Stomach (tissue), 9 donors: ENCODE measurements around the gene FXYD2. TPM values are rescaled to one million over a fixed set of nuclear protein-coding genes. Genes with fewer than 3 reads are reported as not detected.
A peak's percentile ranks its signal among the peaks of the same experiment; 100 is the strongest.

Experiments used
- DNase-seq, 2 donors: peaks; one replicate each; pipeline versions ENCODE4 v3.0.0 to v3.0.0-alpha.2; 2013 to 2019
- H3K27ac ChIP-seq, 5 donors: fragments of 200-600 bp in 4 of 5; sonication (generic) in 4 of 5; one replicate each; pipeline ENCODE4 v1.5.1; 2013 to 2019; ENCODE audit warnings: mild to moderate bottlenecking in 1 of 5, moderate library complexity in 1 of 5
- H3K27me3 ChIP-seq, 3 donors: fragments of 200-600 bp; sonication (generic); one replicate each; pipeline ENCODE4 v1.5.1; 2017 to 2019; ENCODE audit warnings: mixed run types in 1 of 3
- H3K36me3 ChIP-seq, 4 donors: fragments of 200-600 bp; sonication (generic); 1 replicate in 3 of 4; 2 replicates in 1 of 4; pipeline ENCODE4 v1.5.1; 2016 to 2019
- H3K4me1 ChIP-seq, 4 donors: fragments of 200-600 bp; sonication (generic); one replicate each; pipeline ENCODE4 v1.5.1; 2016 to 2019
- H3K4me3 ChIP-seq, 4 donors: fragments of 200-600 bp; sonication (generic) in 3 of 4; one replicate each; pipeline ENCODE4 v1.5.1; 2016 to 2019; ENCODE audit warnings: mild to moderate bottlenecking in 1 of 4
- H3K9me3 ChIP-seq, 4 donors: fragments of 200-600 bp; sonication (generic); one replicate each; pipeline ENCODE4 v1.5.1; 2016 to 2019
- EP300 ChIP-seq: sonication (generic); formaldehyde crosslinking; IDR thresholded peaks from one replicate; pipeline ENCODE4 v1.6.1; 2017; ENCODE audit warnings: antibody characterized with exemption
- POLR2A ChIP-seq, 4 donors: fragments of 450-650 bp; IDR thresholded peaks; one replicate each; pipeline ENCODE4 v1.6.1; 2016; ENCODE audit warnings: antibody characterized with exemption in 4 of 4, control low read depth in 2 of 4, mild to moderate bottlenecking in 1 of 4, moderate library complexity in 1 of 4
- POLR2AphosphoS5 ChIP-seq, 3 donors: sonication (generic); formaldehyde crosslinking; IDR thresholded peaks; one replicate each; pipeline ENCODE4 v1.6.1; 2016; ENCODE audit warnings: antibody characterized with exemption in 3 of 3
- WGBS, 5 donors: extraction: QIAGEN DNeasy Blood & Tissue Kit in 3 of 5; methylation state at CpG; one replicate each; pipeline versions ENCODE4 v1.1.5 to v1.1.7; 2013 to 2018; 5-methylcytosine and 5-hydroxymethylcytosine counted together
- intact Hi-C: fragments of 100-400 bp; cut with DNase I; formaldehyde crosslinking; loops from one replicate; pipeline ENCODE4 v1.15.1; 2023; ENCODE audit warnings: low total_unique reads
- polyA plus RNA-seq, 3 donors: library from polyadenylated mRNA; stranded (reverse); fragments of 200-250 nt; gene quantifications; one replicate each; pipeline ENCODE4 v1.2.3, GENCODE V29; 2013
- total RNA-seq, 5 donors: library from RNA; depleted of rRNA; stranded (reverse); fragments of >200 nt; gene quantifications; one replicate each; pipeline versions ENCODE4 v1.1.0 to v1.2.3, GENCODE V29; 2014 to 2016
- TF ChIP-seq, protein P1 (sequence below), 7 experiments: fragments of 450-650 bp in 4 of 7; fragments of 200-600 bp in 3 of 7; sonication (generic) in 3 of 7; IDR thresholded peaks; one replicate each; pipeline ENCODE4 v1.5.1; 2016 to 2019; ENCODE audit warnings: antibody characterized with exemption in 7 of 7, control low read depth in 2 of 7, mild to moderate bottlenecking in 1 of 7
- donor health status: healthy with polysubstance abuse.
- donor health status: Bipolar disorder and iron deficiency.
- donor health status: healthy.

The FXYD2 gene
- total and polyA plus RNA-seq, 8 donors: 0.45 to 7.8 (median 4.0) TPM; not detected in 3

DNA sequence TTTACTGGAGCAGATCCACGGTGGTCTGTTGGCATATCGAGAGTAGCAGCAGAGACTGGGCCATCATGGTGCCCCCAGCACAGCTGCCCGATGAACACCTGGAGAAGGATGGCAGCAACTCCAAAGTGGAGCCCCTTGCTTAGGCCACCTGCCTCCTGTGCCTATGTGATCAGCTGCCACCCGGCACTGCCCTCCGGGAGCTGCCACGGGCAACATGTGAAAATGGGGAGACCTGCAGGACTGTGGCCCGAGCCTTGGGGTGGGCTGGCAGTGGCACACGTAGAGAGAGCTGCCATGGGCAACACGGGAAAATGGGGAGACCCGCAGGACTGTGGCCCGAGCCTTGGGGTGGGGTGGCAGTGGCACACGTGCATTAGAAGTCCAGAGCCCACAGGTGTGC lies 3.1 kb downstream of the FXYD2 start:
- no peak for DNase-seq
- WGBS, 5 donors: 78 to 89% (median 81%) methylated on average over 12 of the region's 12 CpGs
- H3K4me3 ChIP-seq: no peak overlapping the region
- no peaks in the 10 kb centered on the region for H3K36me3 ChIP-seq
- peaks cover 0 to 21% (median 0%) of the 10 kb centered on the region in 3 donors for H3K27me3 ChIP-seq
- TF ChIP-seq POLR2AphosphoS5 (IDR thresholded peaks at IDR 0.05) (no peak), POLR2A (IDR thresholded peaks at IDR 0.05) (no peak), EP300 (no peak)
- TF ChIP-seq, protein P1, sequence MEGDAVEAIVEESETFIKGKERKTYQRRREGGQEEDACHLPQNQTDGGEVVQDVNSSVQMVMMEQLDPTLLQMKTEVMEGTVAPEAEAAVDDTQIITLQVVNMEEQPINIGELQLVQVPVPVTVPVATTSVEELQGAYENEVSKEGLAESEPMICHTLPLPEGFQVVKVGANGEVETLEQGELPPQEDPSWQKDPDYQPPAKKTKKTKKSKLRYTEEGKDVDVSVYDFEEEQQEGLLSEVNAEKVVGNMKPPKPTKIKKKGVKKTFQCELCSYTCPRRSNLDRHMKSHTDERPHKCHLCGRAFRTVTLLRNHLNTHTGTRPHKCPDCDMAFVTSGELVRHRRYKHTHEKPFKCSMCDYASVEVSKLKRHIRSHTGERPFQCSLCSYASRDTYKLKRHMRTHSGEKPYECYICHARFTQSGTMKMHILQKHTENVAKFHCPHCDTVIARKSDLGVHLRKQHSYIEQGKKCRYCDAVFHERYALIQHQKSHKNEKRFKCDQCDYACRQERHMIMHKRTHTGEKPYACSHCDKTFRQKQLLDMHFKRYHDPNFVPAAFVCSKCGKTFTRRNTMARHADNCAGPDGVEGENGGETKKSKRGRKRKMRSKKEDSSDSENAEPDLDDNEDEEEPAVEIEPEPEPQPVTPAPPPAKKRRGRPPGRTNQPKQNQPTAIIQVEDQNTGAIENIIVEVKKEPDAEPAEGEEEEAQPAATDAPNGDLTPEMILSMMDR (IDR thresholded peaks at IDR 0.05): no peak
- peaks cover 14 to 68% (median 46%) of the 10 kb centered on the region in 4 donors for H3K4me1 ChIP-seq
- intact Hi-C loops: no loop called here
- H3K9me3 ChIP-seq: no peaks in the 10 kb centered on the region
- H3K27ac ChIP-seq: no peak overlapping the region

DNA sequence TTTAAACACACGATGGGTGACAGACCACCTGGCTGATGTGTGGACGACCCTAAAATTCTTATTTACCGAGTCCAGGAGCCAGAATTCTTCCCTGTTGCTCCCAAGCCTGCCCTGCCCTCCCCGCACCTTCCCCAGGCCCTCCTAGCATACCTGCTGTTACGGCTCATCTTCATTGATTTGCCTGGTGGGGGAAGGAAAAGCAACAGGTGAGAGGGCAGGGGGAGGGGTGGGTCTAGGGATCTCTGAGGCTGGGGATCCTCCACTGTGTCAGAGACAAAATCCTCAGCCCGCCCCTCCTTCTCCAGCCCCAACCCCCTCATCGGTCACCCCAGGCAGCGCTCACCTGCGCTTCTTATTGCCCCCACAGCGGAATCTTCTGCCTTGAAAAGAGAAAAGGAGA lies 4.0 kb downstream of the FXYD2 start:
- Histone ChIP-seq H3K27ac (no peak overlapping the region), H3K36me3 (no peaks in the 10 kb centered on the region), H3K4me1 (peaks cover 20 to 69% (median 53%) of the 10 kb centered on the region in 4 donors), H3K27me3 (peaks cover 0 to 16% (median 0%) of the 10 kb centered on the region in 3 donors), H3K4me3 (no peak overlapping the region), H3K9me3 (no peaks in the 10 kb centered on the region)
- intact Hi-C loops: no loop called here
- WGBS, 5 donors: 83 to 95% (median 91%) methylated on average over 10 of the region's 10 CpGs
- DNase-seq: no peak
- TF ChIP-seq POLR2AphosphoS5 (IDR thresholded peaks at IDR 0.05) (no peak), EP300 (no peak), POLR2A (IDR thresholded peaks at IDR 0.05) (no peak)
- TF ChIP-seq, protein P1 (IDR thresholded peaks at IDR 0.05): no peak

DNA sequence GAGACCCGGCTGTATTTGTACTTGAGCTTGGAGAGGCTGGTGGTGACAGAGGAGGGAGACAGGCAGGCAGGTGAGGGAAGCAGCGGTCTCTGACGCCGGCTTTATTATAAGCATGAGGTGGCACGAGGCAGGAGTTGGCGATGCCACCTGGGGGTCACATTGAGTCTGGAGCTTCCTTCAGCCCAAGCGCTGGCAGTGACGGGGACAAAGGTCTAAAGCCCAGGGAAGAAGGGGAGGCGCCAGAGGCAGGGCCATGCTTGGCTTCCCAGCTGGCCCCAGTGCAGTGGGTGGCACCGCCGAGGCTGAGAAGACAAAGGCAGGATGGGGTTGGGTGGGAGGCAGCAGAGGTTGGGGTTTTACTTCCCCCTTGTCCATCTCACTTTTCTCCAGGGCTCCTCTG lies 4.5 kb downstream of the FXYD2 start:
- Histone ChIP-seq H3K4me1 (peaks cover 24 to 69% (median 52%) of the 10 kb centered on the region in 4 donors), H3K9me3 (no peaks in the 10 kb centered on the region), H3K27me3 (peaks cover 0 to 14% (median 0%) of the 10 kb centered on the region in 3 donors), H3K36me3 (no peaks in the 10 kb centered on the region), H3K4me3 (no peak overlapping the region), H3K27ac (no peak overlapping the region)
- DNase-seq: peak in 1 of 2 donors; percentile 49
- 64 to 87% (median 75%) methylated on average over 11 of the region's 11 CpGs for WGBS, 5 donors
- TF ChIP-seq EP300 (no peak), POLR2A (IDR thresholded peaks at IDR 0.05) (no peak), POLR2AphosphoS5 (IDR thresholded peaks at IDR 0.05) (no peak)
- TF ChIP-seq, protein P1 (IDR thresholded peaks at IDR 0.05): no peak
- intact Hi-C loops: no loop called here

DNA sequence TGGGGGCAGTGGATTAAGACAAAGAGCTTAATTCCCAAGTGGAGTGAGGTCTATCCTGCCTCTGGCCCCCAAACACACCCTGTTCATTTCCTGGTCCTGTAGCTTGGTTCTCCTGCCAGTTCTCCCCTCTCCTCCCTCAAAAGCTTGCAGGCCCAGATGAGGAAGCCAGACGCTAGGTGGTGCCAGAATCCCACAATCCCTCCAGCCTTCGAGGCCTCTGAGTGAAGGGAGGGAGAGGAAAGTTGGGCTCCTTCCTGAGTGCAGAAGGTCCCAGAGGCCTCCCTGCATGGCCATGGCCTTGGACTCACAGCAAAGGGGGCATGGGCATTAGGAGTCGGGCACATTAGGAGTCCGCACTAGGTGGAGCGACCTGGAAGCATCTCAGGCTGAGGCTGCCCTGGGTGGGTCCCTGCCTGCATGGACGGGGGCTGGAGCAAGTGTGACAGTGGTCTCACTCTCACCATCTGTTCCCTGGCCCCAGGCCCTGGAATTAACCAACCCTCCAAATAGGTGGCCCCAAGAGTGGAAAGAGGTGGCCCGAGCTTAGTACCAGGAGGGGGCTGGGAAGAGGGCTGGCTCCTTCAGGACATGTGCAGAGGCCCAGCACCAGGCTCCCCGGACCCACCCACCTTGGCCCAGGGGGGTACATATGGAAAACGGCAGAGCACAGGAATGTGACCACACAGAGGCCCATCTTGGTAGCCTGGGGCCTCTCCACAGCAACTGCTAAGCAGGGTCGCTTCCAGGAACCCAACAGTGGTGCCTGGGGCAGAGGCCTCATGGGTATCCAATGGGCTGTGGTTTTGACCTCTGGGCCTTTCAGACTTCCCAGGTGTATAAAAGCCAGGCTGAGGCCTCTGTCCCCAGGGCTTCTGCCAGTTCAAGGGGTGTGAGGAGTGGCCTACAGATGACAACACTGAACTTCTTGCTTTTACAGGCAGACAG lies 5.2 kb downstream of the FXYD2 start:
- 62 to 72% (median 66%) methylated on average over 8 to 10 of the region's 10 CpGs for WGBS, 5 donors
- peak; percentile 66 to 94 for DNase-seq
- H3K4me1 ChIP-seq: peaks cover 26 to 69% (median 53%) of the 10 kb centered on the region in 4 donors
- H3K36me3 ChIP-seq: no peaks in the 10 kb centered on the region
- peaks cover 0 to 14% (median 0%) of the 10 kb centered on the region in 3 donors for H3K27me3 ChIP-seq
- H3K27ac ChIP-seq: no peak overlapping the region
- no peaks in the 10 kb centered on the region for H3K9me3 ChIP-seq
- intact Hi-C loops: loop anchor here (5.0 kb wide), 1 partner anchor 392 kb away; no protein-coding TSS in a partner anchor
- H3K4me3 ChIP-seq: no peak overlapping the region
- TF ChIP-seq EP300: no peak
- TF ChIP-seq POLR2A (IDR thresholded peaks at IDR 0.05): no peak
- TF ChIP-seq, protein P1 (IDR thresholded peaks at IDR 0.05): peak in 4 of 7 experiments; percentile 14 to 35 (median 22)
- peak in 1 of 3 donors; percentile 13 for TF ChIP-seq POLR2AphosphoS5 (IDR thresholded peaks at IDR 0.05)
